Measurements from ENCODE around the gene MEGF10.

The MEGF10 gene

DNA sequence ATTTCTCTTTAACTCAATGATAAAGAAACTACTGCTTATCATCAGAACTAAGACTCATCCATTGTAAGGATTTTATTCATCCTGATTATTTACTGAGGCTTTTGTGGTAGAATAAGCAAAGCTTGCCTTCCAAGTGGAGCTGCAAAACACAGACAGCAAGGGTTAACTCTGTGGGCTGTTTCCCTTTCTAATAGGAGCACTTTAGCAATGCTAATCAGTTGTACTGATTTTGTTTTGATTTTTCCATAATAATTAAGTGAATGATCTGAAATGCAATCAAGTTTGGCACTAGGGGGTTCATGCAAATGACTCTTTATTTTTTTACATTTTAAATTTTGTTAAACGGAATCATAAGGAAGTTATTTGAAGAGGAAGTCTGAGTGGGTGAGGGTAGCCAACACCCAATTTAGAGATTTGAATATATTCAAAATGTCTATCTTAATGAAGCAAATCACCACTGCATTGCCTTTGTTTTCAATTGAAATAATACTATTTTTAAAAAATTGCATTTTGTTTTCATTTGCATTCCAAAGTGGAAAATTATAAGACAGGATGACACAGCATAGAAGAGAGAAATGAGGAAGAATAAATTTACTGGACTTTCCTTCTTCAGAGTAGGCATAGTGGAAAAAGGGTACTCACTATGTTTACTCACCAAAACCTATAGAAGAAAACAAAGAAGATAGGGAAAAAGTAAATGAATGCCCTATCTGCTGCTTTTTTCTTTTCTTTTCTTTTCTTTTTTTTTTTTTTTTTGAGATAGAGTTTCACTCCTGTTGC, 36.6 kb downstream of the MEGF10 start:
- no peak for DNase-seq (ENCODE audit: low read depth, low spot score)

DNA sequence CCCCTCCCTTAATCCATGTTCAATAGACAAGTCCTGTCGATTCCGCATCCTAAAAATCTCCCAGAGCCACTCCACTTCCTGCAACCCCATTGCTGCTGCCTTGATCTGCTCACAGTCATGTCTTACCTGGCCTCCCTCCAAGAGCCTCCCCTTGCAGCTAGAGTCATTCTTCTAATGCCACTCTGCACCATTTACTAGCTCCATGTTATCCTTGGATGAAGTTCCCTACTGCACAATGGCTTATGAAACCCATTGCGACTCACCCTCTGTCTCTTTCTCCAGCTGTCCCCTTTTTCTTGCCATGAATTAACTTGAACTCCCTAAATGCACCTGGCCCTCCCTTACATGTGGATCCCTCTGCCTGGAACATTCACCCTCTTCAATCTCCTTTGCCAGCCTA, 39.5 kb downstream of the MEGF10 start:
- DNase-seq (ENCODE audit: low read depth, low spot score) = no peak

DNA sequence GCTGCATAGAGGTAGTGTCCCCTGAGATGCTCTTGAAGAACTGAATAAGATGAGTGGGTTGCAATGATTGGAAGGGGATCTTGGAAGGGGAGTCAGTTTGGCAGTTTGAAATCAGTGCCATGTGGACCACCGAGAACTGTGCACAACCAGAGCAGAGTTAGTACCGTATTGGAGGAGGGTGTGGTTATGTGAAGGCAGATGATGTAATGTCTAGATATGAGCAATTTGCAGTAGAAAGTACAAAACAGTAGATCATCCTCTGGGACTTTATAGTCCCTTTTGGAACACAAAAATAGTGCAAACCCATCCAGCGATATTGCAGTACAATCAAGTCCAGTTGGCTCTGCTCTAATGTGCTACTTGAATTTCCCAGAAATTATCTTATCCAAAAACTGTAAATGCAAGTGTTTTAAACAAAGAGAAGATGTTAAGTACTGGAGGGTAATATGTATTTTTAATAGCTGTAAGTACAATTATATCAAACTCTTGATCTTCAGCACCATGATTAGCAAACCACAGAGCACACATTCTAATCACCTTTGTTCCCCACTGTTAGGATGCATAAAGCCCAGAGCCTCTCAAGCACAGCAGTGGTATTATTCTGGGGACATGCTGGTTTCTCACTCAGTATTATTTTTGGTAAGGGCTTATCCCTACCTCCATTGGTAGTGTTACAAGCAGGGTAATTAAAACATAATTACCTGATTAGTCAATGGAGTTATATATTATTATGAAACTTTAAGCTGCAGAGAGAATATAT, 41.5 kb downstream of the MEGF10 start:
- DNase-seq (ENCODE audit: low read depth, low spot score) = no peak

DNA sequence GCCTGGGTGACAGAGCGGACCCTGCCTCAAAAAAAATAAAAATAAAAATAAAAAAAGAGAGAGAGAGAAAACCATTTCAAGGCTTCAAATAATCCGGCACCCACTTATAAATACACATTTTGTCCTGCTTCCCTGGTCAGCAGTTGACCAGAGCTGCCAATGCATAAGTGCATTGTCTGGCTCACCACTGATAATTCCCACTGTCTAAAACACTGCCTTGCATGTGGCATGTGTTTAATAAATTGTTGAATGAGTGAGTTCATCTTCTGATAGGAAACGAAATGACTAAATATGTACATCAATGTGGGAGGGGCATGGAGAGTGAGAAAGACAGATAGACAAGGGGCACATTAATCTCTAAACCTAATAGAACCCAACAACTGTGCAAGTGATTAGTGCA, 42.9 kb downstream of the MEGF10 start:
- no peak for DNase-seq (ENCODE audit: low read depth, low spot score)

DNA sequence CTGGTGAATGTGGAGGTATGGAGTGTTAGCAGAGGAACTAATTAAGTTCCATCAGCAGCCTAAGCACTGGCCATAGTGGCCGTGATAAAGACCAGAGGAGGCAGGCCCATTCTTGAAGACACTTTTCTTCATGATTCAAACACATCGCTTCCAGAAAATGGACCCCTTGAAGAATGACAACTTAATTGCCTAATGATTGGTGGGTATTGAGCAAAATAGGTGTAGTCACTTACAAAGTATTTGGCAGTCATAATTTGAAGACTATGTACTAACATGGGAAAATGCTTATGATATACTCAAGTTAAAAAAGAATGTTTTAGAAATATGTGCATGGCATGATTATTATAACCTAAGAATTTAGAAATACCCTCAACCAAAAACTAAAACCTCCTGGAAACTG, 44.8 kb downstream of the MEGF10 start:
- DNase-seq (ENCODE audit: low read depth, low spot score) = no peak

DNA sequence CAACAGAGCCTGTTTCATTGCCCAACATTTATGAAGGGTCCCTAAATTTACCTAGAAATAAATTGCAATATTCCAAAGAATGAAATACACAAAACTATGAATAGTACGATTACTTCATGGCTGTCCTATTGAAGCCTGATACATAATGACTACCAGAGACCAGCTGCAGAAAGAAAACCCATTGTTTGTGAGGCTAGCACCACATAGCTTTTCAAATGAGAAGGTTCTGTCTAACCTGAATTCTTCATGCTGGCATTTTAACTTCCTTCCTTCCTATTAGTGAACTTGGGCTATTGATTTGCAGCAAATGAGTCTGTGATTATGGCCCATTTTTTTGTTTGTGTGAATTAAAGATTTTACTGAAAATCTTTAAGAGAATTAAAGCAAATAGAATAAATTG, 47.3 kb downstream of the MEGF10 start:
- DNase-seq (ENCODE audit: low read depth, low spot score) = no peak

DNA sequence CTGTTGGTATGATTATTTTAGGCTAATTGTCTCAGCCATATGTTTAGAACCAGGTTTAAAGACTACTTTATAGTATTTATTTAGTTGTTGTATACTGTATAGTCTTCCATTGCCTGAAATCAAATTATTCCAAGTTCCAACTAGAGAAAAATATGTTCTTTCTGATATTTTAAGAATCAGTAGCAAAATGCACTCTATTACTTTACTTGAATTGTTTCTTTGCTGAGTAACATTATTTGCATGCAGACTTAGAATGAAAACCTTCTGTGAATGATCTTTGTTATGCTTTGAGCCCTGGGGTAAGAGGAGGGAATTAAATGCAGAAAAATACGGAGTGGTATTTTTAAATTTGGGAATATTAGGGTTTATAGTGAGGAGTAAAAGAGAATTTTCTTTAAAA, 47.9 kb downstream of the MEGF10 start:
- no peak for DNase-seq (ENCODE audit: low read depth, low spot score)

DNA sequence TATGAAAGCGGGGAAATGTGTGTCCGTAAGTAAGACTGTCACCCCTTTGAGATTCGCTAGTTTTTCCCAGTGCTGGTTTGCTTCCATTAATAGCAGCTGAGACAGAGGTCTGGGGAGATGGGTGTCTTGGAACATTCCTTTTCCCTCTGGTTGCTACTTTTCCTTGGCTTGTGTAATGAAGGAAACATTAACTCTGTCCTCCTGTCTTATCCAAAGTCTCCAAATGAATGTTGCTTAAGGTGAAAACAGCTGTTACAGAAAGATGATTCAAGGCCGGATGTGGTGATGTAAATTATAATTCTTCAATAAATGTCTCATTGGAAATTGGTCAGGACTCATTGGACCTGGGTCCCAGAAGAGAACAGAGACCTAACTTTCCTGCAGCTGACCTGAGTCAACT, 50.0 kb downstream of the MEGF10 start:
- DNase-seq (ENCODE audit: low read depth, low spot score) = no peak

DNA sequence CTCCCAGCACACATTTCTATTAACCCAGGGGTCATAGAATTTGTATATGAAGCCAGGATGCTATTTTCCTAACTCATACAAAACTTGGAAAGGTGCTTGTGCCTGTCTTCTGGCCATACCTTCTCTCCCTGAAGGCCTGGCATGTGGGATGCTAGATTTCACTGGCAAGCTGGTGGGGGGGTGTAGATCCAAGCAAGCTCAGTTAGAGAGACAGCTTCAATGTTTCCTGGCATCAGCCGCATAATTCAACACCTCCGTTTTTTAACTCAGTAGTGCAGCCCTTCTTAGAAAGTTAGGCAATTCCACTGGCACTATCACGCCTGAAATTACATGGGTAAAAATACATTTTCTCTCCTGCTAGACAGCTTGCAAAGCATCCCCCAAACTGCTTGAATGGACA, 51.8 kb downstream of the MEGF10 start:
- no peak for DNase-seq (ENCODE audit: low read depth, low spot score)

DNA sequence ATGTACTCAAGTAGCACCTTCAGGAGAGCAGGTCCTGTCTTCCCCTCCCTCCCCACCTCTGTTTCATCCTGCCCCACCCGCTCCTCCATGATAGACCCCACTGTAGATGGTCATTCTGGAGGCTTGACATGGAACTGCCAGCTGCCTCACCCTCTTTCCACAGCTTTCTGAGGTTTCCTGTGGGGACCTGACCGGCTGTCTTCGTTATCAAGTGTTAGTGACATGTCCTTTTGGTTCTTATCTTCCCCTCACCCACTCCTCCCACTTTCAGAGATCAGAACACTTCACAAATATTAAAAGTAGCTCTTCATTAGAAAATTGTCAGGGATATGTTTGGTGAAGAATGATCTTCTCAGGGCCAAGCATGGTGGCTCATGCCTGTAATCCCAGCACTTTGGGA, 52.7 kb downstream of the MEGF10 start:
- no peak for DNase-seq (ENCODE audit: low read depth, low spot score)

DNA sequence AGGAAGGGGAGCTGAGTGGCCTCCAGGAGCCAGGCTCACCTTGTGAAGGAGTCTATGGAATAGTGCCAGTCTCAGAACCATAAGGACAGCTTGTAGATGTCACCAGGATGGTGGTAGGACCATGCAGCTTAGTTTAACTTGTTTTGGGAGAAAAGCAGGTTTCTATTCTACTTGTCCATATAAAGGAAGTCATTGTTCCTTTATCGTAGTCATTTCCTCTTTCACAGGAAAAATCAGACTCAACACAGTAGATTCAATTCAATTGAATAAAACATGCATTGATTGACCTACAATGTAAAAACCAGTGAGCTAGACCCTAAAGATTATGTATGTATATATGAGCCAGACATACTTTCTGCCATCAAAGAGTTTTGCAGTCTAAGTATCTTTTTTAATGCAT, 53.3 kb downstream of the MEGF10 start:
- DNase-seq (ENCODE audit: low read depth, low spot score) = no peak

DNA sequence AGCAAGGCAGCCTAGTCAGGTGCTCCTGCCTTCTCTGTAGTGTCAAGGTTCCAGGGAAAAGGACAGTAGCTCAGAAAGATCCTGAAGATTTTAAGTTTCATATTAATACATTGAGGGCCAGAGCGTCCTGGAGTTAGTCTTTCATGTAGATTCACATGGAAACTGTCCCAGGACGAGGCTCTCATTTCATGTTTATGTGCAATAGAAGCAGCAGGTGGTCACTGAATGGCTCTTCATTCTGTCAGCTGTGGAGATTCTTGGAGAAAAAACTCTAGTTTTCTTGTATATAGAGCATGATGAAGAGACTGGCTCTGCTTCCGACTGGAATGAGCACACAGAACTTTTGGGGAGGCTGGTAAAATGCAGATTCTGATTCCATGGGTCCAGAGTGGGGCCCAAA, 54.3 kb downstream of the MEGF10 start:
- no peak for DNase-seq (ENCODE audit: low read depth, low spot score)

DNA sequence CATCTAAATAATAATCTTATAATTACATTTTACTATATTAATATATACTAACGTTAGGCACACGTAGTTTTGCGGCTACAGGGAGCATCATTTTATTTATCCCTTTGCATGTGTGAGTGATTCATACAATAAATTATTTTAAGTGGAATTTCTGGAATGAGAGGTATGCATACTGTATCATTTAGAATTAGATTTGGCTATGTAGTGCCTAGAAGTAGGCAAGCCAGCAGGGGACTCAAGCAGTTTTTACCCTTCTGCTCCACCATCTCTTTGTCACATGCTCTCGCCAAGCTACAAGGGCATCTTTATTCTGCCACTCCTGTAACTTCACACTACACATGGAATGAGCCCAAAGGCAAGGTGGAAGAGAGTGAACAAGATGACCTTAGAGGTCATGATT, 60.8 kb downstream of the MEGF10 start:
- no peak for DNase-seq (ENCODE audit: low read depth, low spot score)

DNA sequence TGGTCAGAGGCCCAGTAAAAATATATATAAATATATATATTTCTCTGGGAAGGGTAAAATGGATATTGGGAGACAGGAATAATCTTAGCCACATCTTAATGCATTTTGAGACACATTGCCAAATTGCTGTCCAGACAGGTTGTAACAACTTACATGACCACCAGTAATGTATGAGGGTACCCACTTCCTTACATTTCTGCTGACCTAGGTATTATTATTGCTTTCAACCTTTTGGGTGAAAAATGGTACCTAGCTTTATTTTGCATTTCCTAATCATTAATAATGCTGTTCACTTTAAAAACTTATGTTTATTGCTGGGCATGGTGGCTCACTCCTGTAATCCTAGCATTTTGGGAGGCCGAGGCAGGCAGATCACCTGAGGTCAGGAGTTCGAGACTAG, 61.5 kb downstream of the MEGF10 start:
- DNase-seq (ENCODE audit: low read depth, low spot score) = no peak

DNA sequence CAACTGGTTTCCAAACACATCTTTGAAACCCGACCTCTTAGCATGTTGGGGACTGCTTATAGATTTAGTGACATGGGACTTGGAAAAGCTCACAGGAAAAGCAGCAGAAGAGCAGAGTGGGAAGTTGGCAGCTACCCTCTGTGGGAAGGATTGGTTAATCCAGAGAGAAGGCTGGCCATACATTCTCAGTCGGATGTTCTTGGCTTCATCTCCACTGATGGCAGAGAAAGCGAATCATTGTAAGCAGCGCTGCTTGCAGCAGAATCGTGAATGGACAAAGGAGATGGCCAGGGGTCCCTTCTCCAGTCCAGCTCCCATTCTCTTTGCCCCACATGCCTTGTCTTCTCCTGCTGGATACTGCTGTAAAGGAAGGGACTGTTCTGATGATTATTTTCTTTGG, 62.7 kb downstream of the MEGF10 start:
- DNase-seq (ENCODE audit: low read depth, low spot score) = no peak

DNA sequence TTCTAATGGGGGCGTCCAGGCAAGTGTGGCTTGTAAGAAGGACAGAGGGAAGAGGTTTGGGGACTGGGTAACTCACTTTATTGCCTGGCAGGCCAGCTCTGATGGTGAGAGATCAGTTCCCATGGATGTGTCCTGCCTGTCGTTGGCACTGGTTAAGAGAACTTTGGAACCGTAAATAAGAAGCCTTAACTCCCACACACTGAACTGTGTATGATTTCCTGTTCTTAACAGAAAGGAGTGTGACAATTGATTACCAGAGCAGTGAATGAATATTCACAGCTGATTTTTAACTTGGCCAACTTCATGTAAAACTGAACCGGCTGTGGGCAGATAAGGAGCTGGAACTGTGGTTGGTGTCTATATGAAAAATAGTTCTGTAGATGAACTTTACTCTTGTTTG, 63.2 kb downstream of the MEGF10 start:
- DNase-seq (ENCODE audit: low read depth, low spot score) = no peak

DNA sequence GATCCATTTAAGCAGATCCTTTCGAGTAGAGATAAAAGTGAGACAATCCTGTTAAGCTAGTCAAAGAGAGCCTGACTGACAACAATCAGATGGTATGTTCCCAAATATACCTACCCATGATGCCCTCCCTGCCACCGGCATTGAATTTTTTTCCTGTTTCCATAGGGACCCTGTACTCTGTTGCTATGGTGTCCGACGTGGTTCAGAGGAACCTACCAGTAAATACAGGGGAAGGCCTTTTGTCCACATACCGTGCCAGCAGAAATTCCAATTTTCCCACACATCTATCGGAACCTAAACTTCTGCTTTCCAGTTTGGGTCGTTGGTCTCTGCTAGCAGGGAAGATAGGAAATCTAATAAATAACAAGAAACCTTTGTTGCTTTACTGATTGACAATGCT, 64.7 kb downstream of the MEGF10 start:
- no peak for DNase-seq (ENCODE audit: low read depth, low spot score)

DNA sequence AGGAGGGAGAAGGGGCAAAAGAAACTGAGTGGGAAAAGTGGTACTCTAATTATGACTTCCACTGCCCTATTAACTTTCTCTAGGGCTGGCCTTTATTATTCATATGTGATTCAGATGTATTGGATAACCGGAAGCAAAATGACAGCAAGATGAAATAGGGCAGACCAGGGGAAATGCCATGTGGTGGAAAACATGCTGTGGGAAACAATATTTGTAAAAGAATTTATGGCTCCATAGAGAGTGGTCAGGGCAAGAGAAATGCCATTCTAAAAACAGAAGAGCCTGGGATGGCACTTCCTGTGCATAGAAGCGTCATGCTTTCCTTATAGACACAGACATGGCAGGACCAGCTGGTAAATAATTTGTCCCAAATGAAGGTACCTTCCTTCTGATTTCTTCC, 67.7 kb downstream of the MEGF10 start:
- no peak for DNase-seq (ENCODE audit: low read depth, low spot score)

DNA sequence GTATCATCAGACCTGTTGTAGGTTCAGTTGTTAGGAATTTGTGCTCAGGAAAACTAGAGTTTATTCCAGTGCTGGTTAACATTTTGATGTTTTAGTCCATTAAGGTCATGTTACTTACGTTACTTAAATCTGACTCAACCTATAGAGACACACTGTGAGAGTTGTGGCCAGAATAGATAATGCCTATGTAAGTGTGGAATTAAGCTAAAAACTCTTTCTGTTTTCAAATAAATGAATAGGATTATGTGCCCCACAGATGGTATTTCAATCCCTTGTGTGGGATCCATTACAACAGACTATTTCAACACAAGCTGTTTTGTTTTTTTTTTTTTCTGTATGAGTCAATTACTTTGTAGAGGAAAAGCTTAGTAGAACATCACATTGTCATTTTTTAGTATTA, 68.1 kb downstream of the MEGF10 start:
- DNase-seq (ENCODE audit: low read depth, low spot score) = no peak

DNA sequence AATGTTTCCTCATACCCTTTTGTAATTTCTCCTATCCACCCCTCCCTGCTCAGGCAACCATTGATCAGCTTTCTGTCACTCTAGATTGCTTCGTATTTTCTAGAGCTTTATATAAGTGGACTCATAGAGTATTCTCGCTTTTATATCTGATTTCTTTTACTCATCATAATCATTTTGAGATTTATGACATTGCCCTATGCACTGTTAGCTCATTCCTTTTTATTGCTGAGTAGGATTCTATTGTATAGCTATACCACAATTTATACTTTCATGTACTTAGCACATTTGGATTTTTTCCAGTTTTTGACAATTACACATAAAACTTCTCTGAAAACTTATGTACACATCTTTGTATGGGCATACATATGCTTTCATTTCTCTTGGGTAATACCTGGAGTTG, 68.9 kb downstream of the MEGF10 start:
- DNase-seq (ENCODE audit: low read depth, low spot score) = no peak

DNA sequence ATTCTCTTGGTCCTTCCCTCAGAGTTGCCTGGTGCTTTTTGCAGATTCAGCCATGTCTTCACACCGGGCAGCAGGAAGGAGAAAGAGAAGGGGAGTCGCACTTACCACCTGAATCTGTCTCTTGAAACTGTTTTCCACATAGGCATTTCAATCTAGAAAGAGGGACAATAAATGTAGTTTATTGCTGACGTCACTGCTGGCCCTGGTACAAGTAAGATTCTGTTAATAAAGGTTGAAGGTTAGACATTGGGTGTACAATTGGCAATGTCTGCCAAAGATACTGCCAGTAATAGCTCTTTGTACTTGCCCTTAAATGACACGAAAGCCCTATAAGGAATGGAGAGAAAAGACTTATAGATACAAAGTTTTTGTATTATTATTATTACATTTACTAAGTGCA, 72.8 kb downstream of the MEGF10 start:
- DNase-seq (ENCODE audit: low read depth, low spot score) = no peak

DNA sequence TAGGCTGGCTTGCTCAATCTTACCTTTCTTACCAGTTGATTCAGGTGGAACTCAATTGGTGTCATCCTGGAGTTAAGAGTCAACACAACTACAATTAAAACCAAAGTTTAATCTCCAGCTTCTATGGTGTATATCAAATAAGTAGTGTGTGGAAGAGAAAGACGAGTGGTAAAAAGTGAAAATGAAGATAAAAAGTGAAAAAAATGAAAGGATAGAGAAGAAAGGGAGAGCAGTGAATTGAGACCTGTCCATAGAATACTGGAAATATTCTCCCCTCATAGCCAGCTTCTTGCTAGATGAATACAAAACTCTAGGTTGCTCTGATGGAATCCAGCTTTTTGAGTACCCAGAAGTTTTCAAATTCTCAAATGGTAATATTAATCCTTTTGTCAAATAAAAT, 76.4 kb downstream of the MEGF10 start:
- DNase-seq (ENCODE audit: low read depth, low spot score) = no peak

DNA sequence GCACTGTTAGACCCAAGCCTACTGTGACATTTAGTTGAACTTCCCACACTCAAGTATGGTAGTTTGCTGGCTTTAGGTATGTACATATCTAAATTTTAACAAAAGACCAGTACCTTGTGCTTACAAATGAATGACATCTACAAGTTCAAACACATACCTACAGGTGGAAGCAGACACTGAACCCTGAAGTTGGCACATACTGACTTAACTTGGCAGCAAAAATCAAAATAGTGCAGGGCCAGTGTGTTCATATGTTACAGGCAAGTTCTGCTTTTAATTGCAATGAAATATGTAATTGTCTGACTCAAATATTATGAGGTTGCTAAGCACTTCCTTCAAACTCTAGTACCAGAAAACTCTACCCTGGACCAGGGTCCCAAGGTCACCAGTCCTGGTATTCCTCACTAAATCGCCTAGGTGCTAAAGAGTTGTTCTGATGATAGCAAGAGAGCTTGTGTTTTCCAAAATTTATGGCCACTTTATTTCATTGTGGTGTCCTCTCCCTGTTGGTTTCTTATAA, 77.4 kb downstream of the MEGF10 start:
- DNase-seq (ENCODE audit: low read depth, low spot score) = no peak
